Endothelial cell of umbilical vein (primary cell): ENCODE measurements around the gene ING2. TPM values are rescaled to one million over a fixed set of nuclear protein-coding genes. Genes with fewer than 3 reads are reported as not detected.

ENCODE experiments used
- BruUV-seq: library from RNA; stranded (reverse); fragments of 400-500 nt; replicated peaks from 2 replicates; lab custom pipeline; 2021; lab: Mats Ljungman, UMichigan
- CTCF ChIA-PET: fragments of 300-600, 350-600 bp; sonication (Branson Sonifier 250); formaldehyde crosslinking; loops from one replicate; lab custom pipeline; 2021; ENCODE audit warnings: antibody characterized with exemption, inconsistent platforms; lab: Charles Lee
- POLR2A ChIA-PET: fragments of 300-600, 350-600 bp; sonication (Branson Sonifier 250); formaldehyde crosslinking; loops from one replicate; lab custom pipeline; 2021; ENCODE audit warnings: antibody characterized with exemption, inconsistent platforms; lab: Charles Lee
- DNase-seq: peaks from one replicate; pipeline ENCODE4 v3.0.0-alpha.2; 2011; ENCODE audit warnings: low read depth, low spot score
- FAIRE-seq: peaks from 2 replicates; lab custom pipeline; 2011; peaks lifted over from hg19 to GRCh38; lab: Jason Lieb, UNC
- H2AFZ ChIP-seq: 2 replicates; pipeline ENCODE4 v1.6.0; 2012; ENCODE audit warnings: low read depth, low read length, control low read depth, inconsistent platforms
- H3K27ac ChIP-seq: 2 replicates; pipeline ENCODE4 v1.5.1; 2011; ENCODE audit warnings: low read depth, mild to moderate bottlenecking, control low read depth, low read length, moderate library complexity; ENCODE audit not compliant: insufficient read depth
- H3K27me3 ChIP-seq, 2 experiments: 2 replicates each; pipeline versions ENCODE4 v1.6.0 to v1.6.1; 2011; ENCODE audit warnings: low read length in 2 of 2, mixed read lengths in 1 of 2; ENCODE audit not compliant: control insufficient read depth in 2 of 2, insufficient read depth in 2 of 2
- H3K36me3 ChIP-seq, 2 experiments: 2 replicates in 1 of 2; 3 replicates in 1 of 2; pipeline ENCODE4 v1.5.1; 2011; ENCODE audit warnings: low read length in 2 of 2, mild to moderate bottlenecking in 1 of 2, moderate library complexity in 1 of 2; ENCODE audit not compliant: control insufficient read depth in 2 of 2, insufficient read depth in 2 of 2; ENCODE audit errors: extremely low read depth in 1 of 2
- H3K4me1 ChIP-seq: 3 replicates; pipeline ENCODE4 v1.5.1; 2011; ENCODE audit warnings: mild to moderate bottlenecking, low read length; ENCODE audit not compliant: control insufficient read depth, insufficient read depth; ENCODE audit errors: extremely low read depth
- H3K4me2 ChIP-seq: 2 replicates; pipeline ENCODE4 v1.6.1; 2011; ENCODE audit warnings: low read length, control low read depth, mixed read lengths; ENCODE audit not compliant: insufficient read depth
- H3K4me3 ChIP-seq, 3 experiments: fragments of 200-600 bp in 1 of 3; sonication (generic), shearing (Covaris generic) in 1 of 3; replicated peaks in 1 of 3; 2 replicates each; pipeline ENCODE4 v1.5.1; 2011 to 2016; ENCODE audit warnings: control low read depth in 3 of 3, low read length in 3 of 3, mild to moderate bottlenecking in 2 of 3, inconsistent platforms in 1 of 3, low read depth in 1 of 3, moderate library complexity in 1 of 3; ENCODE audit not compliant: insufficient read depth in 1 of 3
- H3K79me2 ChIP-seq: 2 replicates; pipeline ENCODE4 v1.6.0; 2012; ENCODE audit warnings: low read length, inconsistent platforms; ENCODE audit not compliant: control insufficient read depth, insufficient read depth
- H3K9ac ChIP-seq: replicated peaks from 2 replicates; pipeline ENCODE3; 2011; ENCODE audit warnings: low read length, control low read depth; ENCODE audit not compliant: insufficient read depth; ENCODE audit errors: extremely low read depth
- H3K9me1 ChIP-seq: replicated peaks from 3 replicates; pipeline ENCODE4 v1.6.0; 2011; ENCODE audit warnings: mild to moderate bottlenecking, low read length; ENCODE audit not compliant: control insufficient read depth, insufficient read depth; ENCODE audit errors: extremely low read depth
- H3K9me3 ChIP-seq: replicated peaks from 2 replicates; pipeline ENCODE4 v1.5.1; 2012; ENCODE audit warnings: low read length, inconsistent platforms; ENCODE audit not compliant: control insufficient read depth, insufficient read depth
- H4K20me1 ChIP-seq: replicated peaks from 2 replicates; pipeline ENCODE3; 2011; ENCODE audit warnings: mild to moderate bottlenecking, low read length; ENCODE audit not compliant: control insufficient read depth, insufficient read depth; ENCODE audit errors: extremely low read depth
- EZH2 ChIP-seq: IDR thresholded peaks from 2 replicates; pipeline ENCODE4 v1.6.1; 2012; ENCODE audit warnings: borderline replicate concordance, low read depth, mild to moderate bottlenecking, moderate library complexity, low read length, inconsistent platforms; ENCODE audit not compliant: severe bottlenecking
- FOS ChIP-seq: IDR thresholded peaks from 2 replicates; pipeline ENCODE4 v1.6.1; 2011; ENCODE audit warnings: mild to moderate bottlenecking, low read length, moderate library complexity, borderline replicate concordance; ENCODE audit not compliant: insufficient read depth
- GATA2 ChIP-seq: IDR thresholded peaks from 2 replicates; pipeline ENCODE4 v1.7.0; 2011; ENCODE audit warnings: low read depth, mild to moderate bottlenecking, moderate library complexity, mixed read lengths, low read length; ENCODE audit not compliant: insufficient read length, insufficient read depth
- JUN ChIP-seq: IDR thresholded peaks from 2 replicates; pipeline ENCODE4 v1.6.1; 2011; ENCODE audit warnings: borderline replicate concordance, low read depth; ENCODE audit not compliant: insufficient read length, insufficient read depth
- MYC ChIP-seq: IDR thresholded peaks from one replicate; pipeline ENCODE4 v1.6.1; 2011; ENCODE audit warnings: mild to moderate bottlenecking, low read depth, low read length
- POLR2A ChIP-seq: IDR thresholded peaks from 2 replicates; pipeline ENCODE4 v1.6.1; 2012; ENCODE audit warnings: low read depth, mild to moderate bottlenecking, control low read depth, low read length
- POLR2AphosphoS5 ChIP-seq: IDR thresholded peaks from 2 replicates; pipeline ENCODE4 v1.6.1; 2012; ENCODE audit warnings: low read depth, mild to moderate bottlenecking, control low read depth, low read length, moderate library complexity; ENCODE audit not compliant: insufficient read depth
- dilution Hi-C: fragments of 300-500 bp; cut with MboI; formaldehyde crosslinking; loops from one replicate; pipeline ENCODE4 v1.15.0; 2019; ENCODE audit warnings: low sequenced_read_pairs; ENCODE audit not compliant: extremely low pct_ligation_motif_present
- intact Hi-C: fragments of 100-400 bp; cut with micrococcal nuclease; formaldehyde crosslinking; loops from one replicate; pipeline ENCODE4 v1.10.0; 2022
- polyA plus RNA-seq, 4 experiments: library from polyadenylated mRNA; depleted of rRNA in 3 of 4; stranded (reverse) in 3 of 4; unstranded in 1 of 4; fragments of >200 nt; gene quantifications; 2 replicates each; pipeline versions ENCODE4 v1.2.1 to v1.2.3, GENCODE V29; 2011 to 2012; ENCODE audit warnings: missing spikeins in 1 of 4
- total RNA-seq: library from RNA; stranded (reverse); gene quantifications from 2 replicates; pipeline ENCODE4 v1.2.3, GENCODE V29; 2021
- TF ChIP-seq, protein P1 (sequence below): IDR thresholded peaks from 2 replicates; pipeline ENCODE4 v1.6.1; 2011; ENCODE audit not compliant: insufficient read depth, insufficient read length
- TF ChIP-seq, protein P2 (sequence below), 2 donors: IDR thresholded peaks; 1 replicate in 1 of 2; 2 replicates in 1 of 2; pipeline ENCODE4 v1.5.1; 2011; ENCODE audit warnings: low read length in 2 of 2, mild to moderate bottlenecking in 2 of 2, moderate library complexity in 2 of 2, control low read depth in 1 of 2, inconsistent platforms in 1 of 2, low read depth in 1 of 2; ENCODE audit not compliant: insufficient read depth in 1 of 2; ENCODE audit errors: extremely low read depth in 1 of 2

The ING2 gene
- total and polyA plus RNA-seq, 2 donors (not counting 3 experiments of a cell fraction or from before 2014, with no cell fraction given): 2.7 to 8.4 TPM

DNA sequence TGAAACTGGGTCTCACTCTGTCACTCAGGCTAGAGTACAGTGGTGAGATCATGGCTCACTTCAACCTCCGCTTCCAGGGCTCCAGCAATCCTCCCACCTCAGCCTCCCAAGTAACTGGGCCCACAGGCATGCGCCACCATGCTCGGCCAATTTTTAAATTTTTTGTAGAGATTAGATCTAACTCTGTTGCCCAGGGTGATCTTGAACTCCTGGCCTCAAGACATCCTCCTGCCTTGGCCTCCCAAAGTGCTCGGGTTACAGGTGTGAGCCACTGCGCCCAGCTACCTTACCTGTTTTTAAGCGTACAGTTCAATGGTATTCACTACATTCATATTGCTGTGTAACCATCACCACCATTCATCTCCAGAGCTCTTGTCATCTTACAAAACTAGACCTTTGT is 41.5 kb downstream of the ING2 start:
- no peak for FAIRE-seq
- H3K9me3 ChIP-seq: no peaks in the 10 kb centered on the region
- TF ChIP-seq MYC (no peak), FOS (no peak), JUN (no peak)
- TF ChIP-seq, protein P1, sequence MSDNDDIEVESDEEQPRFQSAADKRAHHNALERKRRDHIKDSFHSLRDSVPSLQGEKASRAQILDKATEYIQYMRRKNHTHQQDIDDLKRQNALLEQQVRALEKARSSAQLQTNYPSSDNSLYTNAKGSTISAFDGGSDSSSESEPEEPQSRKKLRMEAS: no peak
- no peak overlapping the region for H3K9ac ChIP-seq
- H3K36me3 ChIP-seq: no peaks in the 10 kb centered on the region
- no peaks in the 10 kb centered on the region for H3K9me1 ChIP-seq
- H3K27ac ChIP-seq: no peak overlapping the region
- no peak overlapping the region for H2AFZ ChIP-seq
- BruUV-seq: no TSS peak
- H3K79me2 ChIP-seq: no peaks in the 10 kb centered on the region
- H4K20me1 ChIP-seq: no peaks in the 10 kb centered on the region
- H3K27me3 ChIP-seq: peaks cover 0 to 3% of the 10 kb centered on the region in 2 experiments
- POLR2A ChIA-PET: no interaction called here
- no peak overlapping the region for H3K4me2 ChIP-seq
- no peak for DNase-seq
- H3K4me1 ChIP-seq: no peaks in the 10 kb centered on the region
- dilution Hi-C loops (no loop called here), intact Hi-C loops (no loop called here)
- no peak overlapping the region for H3K4me3 ChIP-seq
- CTCF ChIA-PET: no interaction called here

DNA sequence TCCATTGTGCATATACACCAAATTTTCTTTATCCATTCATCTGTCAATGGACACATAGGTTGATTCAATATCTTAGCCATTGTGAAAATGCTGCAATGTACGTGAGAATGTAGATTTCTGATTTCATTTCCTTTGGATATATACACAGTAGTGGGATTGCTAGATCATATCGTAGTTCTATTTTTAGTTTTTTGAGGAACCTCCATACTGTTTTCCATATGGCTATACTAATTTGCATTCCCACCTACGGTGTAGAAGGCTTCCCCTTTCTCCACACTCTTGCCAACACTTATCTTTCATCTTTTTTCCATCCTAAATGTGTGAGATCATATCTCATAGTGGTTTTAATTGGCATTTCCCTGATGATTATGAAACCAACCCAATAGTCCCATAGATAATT is 43.4 kb downstream of the ING2 start:
- Histone ChIP-seq H3K27ac (no peak overlapping the region), H3K36me3 (no peaks in the 10 kb centered on the region), H3K9me1 (no peaks in the 10 kb centered on the region), H3K4me2 (no peak overlapping the region), H3K9me3 (no peaks in the 10 kb centered on the region), H3K79me2 (no peaks in the 10 kb centered on the region), H3K4me3 (no peak overlapping the region), H3K27me3 (no peaks in the 10 kb centered on the region), H4K20me1 (no peaks in the 10 kb centered on the region), H2AFZ (no peak overlapping the region), H3K4me1 (no peaks in the 10 kb centered on the region), H3K9ac (no peak overlapping the region)
- no peak for FAIRE-seq
- intact Hi-C loops (no loop called here), dilution Hi-C loops (no loop called here)
- TF ChIP-seq MYC (no peak), JUN (no peak), POLR2AphosphoS5 (no peak), POLR2A (no peak), FOS (no peak), GATA2 (no peak), EZH2 (no peak)
- TF ChIP-seq, protein P1: no peak
- TF ChIP-seq, protein P2, sequence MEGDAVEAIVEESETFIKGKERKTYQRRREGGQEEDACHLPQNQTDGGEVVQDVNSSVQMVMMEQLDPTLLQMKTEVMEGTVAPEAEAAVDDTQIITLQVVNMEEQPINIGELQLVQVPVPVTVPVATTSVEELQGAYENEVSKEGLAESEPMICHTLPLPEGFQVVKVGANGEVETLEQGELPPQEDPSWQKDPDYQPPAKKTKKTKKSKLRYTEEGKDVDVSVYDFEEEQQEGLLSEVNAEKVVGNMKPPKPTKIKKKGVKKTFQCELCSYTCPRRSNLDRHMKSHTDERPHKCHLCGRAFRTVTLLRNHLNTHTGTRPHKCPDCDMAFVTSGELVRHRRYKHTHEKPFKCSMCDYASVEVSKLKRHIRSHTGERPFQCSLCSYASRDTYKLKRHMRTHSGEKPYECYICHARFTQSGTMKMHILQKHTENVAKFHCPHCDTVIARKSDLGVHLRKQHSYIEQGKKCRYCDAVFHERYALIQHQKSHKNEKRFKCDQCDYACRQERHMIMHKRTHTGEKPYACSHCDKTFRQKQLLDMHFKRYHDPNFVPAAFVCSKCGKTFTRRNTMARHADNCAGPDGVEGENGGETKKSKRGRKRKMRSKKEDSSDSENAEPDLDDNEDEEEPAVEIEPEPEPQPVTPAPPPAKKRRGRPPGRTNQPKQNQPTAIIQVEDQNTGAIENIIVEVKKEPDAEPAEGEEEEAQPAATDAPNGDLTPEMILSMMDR (IDR thresholded peaks at IDR 0.05; ENCODE audit: extremely low read depth in 1 of 2, insufficient read depth in 1 of 2, low read depth in 1 of 2, low read length in 2 of 2): no peak
- no peak for DNase-seq
- POLR2A ChIA-PET: no interaction called here
- CTCF ChIA-PET: interaction anchor here (1.8 kb wide), 1 partner anchor 14 kb away, joined by 5 read pairs; no protein-coding TSS in a partner anchor
- BruUV-seq: no TSS peak
